Mucosa of stomach (tissue), 1 donor: Measurements from ENCODE around the gene PPM1H.

Experiments used
- H3K27me3 ChIP-seq: one replicate; pipeline ENCODE4 v1.7.0; 2013; ENCODE audit warnings: mild to moderate bottlenecking, low read length; ENCODE audit not compliant: control insufficient read depth, insufficient read depth
- H3K36me3 ChIP-seq: one replicate; pipeline ENCODE4 v1.7.0; 2013; ENCODE audit warnings: low read length; ENCODE audit not compliant: control insufficient read depth, insufficient read depth
- H3K4me1 ChIP-seq: one replicate; pipeline ENCODE4 v1.7.0; 2013; ENCODE audit warnings: mild to moderate bottlenecking, low read length; ENCODE audit not compliant: control insufficient read depth, insufficient read depth
- H3K4me3 ChIP-seq: one replicate; pipeline ENCODE4 v1.7.0; 2013; ENCODE audit warnings: low read length
- H3K9ac ChIP-seq: one replicate; pipeline ENCODE4 v1.7.0; 2013; ENCODE audit warnings: mild to moderate bottlenecking, low read length, moderate library complexity
- H3K9me3 ChIP-seq: one replicate; pipeline ENCODE4 v1.7.0; 2013; ENCODE audit warnings: mild to moderate bottlenecking, low read length, moderate library complexity; ENCODE audit not compliant: control insufficient read depth
- donor health status: Pancreatic carcinoma.

PPM1H gene

DNA sequence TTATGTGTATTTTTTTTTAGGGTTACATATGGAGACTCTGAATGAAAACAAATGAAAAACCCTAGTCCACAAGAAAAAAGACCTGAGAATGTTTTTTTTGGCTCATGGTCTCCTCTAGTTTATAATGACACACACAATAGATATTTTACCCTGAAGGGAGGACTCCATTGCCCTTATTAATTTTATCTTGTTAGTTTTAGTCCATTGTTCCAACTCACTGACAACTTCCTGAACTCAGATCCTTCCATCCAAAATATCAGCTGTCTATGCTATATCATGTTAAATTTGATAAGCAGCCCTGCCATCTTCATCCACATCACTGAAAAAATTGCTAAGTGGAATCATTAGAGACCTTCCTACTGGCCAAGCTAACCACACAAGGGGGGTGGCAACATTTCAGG lies 236.2 kb downstream of the PPM1H start:
- H3K4me3 ChIP-seq: no peak overlapping the region
- no peak overlapping the region for H3K9ac ChIP-seq
- no peaks in the 10 kb centered on the region for H3K36me3 ChIP-seq
- H3K27me3 ChIP-seq: no peaks in the 10 kb centered on the region
- H3K9me3 ChIP-seq: no peaks in the 10 kb centered on the region
- no peaks in the 10 kb centered on the region for H3K4me1 ChIP-seq

DNA sequence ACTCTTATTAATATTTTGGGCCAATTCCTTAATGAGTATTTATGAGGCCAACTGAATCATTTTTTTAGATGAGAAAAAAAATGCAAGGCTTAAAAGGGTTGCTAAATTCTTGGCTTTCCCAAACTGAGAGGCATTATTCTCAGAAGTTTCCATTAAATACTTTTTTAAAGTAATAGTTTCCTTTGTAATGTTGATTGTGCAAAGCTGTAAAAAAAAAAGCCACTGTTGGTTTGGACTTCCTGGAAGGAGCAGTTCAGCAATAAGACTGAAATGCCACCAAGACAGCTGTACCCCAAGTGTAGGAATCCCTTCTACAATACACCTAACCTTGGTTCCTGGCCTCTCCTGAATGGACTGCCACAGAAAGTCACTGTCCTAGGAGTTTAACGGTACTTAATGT lies 237.1 kb downstream of the PPM1H start:
- no peak overlapping the region for H3K4me3 ChIP-seq
- no peaks in the 10 kb centered on the region for H3K27me3 ChIP-seq
- H3K9ac ChIP-seq: no peak overlapping the region
- no peaks in the 10 kb centered on the region for H3K4me1 ChIP-seq
- no peaks in the 10 kb centered on the region for H3K9me3 ChIP-seq
- no peaks in the 10 kb centered on the region for H3K36me3 ChIP-seq

- H3K4me3 ChIP-seq: no peak overlapping the region
- H3K9ac ChIP-seq: no peak overlapping the region
- no peaks in the 10 kb centered on the region for H3K27me3 ChIP-seq
- no peaks in the 10 kb centered on the region for H3K4me1 ChIP-seq
- H3K36me3 ChIP-seq: no peaks in the 10 kb centered on the region
- no peaks in the 10 kb centered on the region for H3K9me3 ChIP-seq
These were observed 239.3 kb downstream of the PPM1H start for GRCh38 chr12:62695696-62696095.

GRCh38 chr12:62694632-62695031 lies 240.3 kb downstream of the PPM1H start:
- no peaks in the 10 kb centered on the region for H3K36me3 ChIP-seq
- H3K9ac ChIP-seq: no peak overlapping the region
- no peaks in the 10 kb centered on the region for H3K27me3 ChIP-seq
- H3K4me3 ChIP-seq: no peak overlapping the region
- H3K4me1 ChIP-seq: no peaks in the 10 kb centered on the region
- no peaks in the 10 kb centered on the region for H3K9me3 ChIP-seq

DNA sequence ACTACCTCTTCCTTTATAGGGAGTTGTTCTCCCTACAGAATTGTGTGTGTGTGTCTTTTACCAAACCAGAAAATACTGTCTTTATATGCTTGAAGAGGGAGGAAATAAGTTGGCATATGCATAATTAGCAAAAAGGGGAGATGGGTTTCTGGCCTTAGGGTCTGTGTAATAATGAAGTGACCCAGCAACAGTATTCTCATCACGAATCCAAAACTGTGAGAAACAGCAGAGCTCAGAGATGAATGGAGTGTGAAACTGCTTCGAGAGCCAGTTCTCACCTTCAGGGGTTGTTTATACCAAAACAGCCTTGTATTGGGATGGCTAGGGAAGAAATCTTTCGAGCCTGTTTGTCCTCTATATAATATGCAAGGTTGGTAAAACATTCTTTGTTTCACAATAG lies 240.8 kb downstream of the PPM1H start:
- Histone ChIP-seq H3K4me3 (no peak overlapping the region), H3K4me1 (no peaks in the 10 kb centered on the region), H3K36me3 (no peaks in the 10 kb centered on the region), H3K27me3 (no peaks in the 10 kb centered on the region), H3K9ac (no peak overlapping the region), H3K9me3 (no peaks in the 10 kb centered on the region)

- Histone ChIP-seq H3K27me3 (no peaks in the 10 kb centered on the region), H3K9ac (no peak overlapping the region), H3K4me1 (no peaks in the 10 kb centered on the region), H3K36me3 (no peaks in the 10 kb centered on the region), H3K9me3 (no peaks in the 10 kb centered on the region), H3K4me3 (no peak overlapping the region)
These were observed 241.4 kb downstream of the PPM1H start for GRCh38 chr12:62693376-62694050.

DNA sequence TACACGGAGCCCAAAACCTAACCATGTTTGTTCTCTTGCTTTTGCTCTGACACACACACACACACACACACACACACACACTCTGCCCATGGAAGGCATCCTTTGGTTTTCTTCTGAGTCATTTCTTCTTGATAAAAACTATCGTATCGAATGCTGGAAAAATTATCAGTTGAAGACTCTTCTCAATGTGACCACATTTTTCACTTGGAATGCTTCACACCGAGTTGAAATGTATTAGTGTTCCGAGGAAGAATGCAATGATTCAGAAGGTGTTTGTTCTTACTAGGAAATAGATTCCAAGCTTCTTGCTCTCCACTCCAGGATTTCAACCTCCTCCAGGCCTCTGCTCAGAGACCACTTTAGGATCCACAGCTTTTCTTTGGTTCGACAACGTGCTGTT lies 242.1 kb downstream of the PPM1H start:
- H3K9me3 ChIP-seq: no peaks in the 10 kb centered on the region
- H3K36me3 ChIP-seq: no peaks in the 10 kb centered on the region
- H3K9ac ChIP-seq: no peak overlapping the region
- no peaks in the 10 kb centered on the region for H3K27me3 ChIP-seq
- H3K4me1 ChIP-seq: no peaks in the 10 kb centered on the region
- H3K4me3 ChIP-seq: no peak overlapping the region

DNA sequence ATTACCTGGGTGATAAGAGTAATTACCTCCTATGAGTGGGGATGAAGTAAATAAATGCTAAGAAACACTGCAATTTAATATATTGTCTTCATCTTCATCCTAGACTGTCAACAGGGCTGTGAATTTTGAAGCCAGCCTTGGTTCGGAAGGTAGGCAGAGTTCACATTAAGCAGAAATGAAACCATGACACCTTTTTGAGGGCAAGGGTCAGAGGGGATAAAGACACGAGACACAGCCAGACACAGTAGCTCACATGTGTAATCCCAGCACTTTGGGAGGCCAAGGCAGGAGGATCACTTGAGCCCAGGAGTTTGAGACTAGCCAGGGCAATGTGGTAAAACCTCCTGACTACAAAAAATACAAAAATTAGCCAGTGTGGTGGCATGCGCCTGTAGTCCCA lies 243.6 kb downstream of the PPM1H start:
- no peak overlapping the region for H3K9ac ChIP-seq
- H3K4me3 ChIP-seq: no peak overlapping the region
- H3K9me3 ChIP-seq: no peaks in the 10 kb centered on the region
- no peaks in the 10 kb centered on the region for H3K36me3 ChIP-seq
- no peaks in the 10 kb centered on the region for H3K4me1 ChIP-seq
- no peaks in the 10 kb centered on the region for H3K27me3 ChIP-seq

GRCh38 chr12:62689042-62689839 lies 245.7 kb downstream of the PPM1H start:
- Histone ChIP-seq H3K36me3 (no peaks in the 10 kb centered on the region), H3K4me3 (no peak overlapping the region), H3K4me1 (no peaks in the 10 kb centered on the region), H3K9me3 (no peaks in the 10 kb centered on the region), H3K27me3 (no peaks in the 10 kb centered on the region), H3K9ac (no peak overlapping the region)

DNA sequence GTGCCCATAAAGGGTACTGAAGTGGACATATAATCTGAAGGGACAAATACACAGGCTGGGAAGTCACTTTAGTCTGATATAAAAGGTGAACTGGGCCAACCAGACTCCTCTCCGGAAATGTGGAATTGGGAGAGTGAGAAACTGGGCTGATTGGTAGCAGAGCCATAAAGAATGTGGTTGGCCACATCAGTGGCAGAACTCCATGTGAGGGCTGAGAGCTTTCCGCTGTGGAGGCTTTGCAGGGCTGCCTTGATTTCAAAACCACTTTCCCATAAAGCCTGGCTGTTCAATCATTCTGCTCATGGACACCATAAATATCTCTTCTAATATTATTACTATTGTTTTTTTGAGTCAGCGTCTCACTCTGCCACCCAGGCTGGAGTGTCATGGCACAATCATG lies 248.0 kb downstream of the PPM1H start:
- no peaks in the 10 kb centered on the region for H3K27me3 ChIP-seq
- no peak overlapping the region for H3K9ac ChIP-seq
- no peaks in the 10 kb centered on the region for H3K36me3 ChIP-seq
- no peak overlapping the region for H3K4me3 ChIP-seq
- no peaks in the 10 kb centered on the region for H3K4me1 ChIP-seq
- no peaks in the 10 kb centered on the region for H3K9me3 ChIP-seq

DNA sequence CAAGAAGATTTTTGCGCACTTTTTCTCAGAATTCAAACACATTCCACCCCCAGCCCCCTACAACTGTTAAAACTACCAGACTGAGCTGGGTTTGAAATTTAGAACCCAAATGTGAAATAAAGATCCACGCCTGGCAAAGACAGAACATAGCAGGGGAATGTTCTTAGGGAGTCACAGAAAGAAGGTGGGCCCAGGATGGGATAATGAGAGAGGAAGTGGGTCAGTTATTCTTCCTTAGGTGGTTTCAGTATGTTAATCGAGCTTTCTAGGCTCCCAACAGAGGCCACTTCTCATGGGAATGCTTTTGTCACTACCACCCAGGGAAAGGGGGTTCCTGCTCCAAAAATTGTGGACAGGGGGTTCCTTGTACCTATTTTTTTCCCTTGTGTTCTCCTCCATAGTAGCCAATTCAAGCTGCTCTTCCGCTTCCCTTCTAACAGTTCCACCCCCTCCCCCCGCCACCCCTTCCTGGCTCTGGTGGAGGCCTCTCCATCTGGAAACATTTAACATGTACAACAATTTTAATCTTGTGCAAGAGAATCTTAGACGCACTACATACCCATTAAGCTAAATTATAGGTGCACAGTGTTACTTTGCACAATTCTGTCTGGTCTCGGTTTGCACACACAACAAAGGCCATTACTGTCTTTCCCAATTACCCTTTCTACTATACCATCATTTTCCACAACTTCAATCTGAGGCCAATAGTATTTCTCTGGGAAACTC lies 250.2 kb downstream of the PPM1H start:
- H3K9ac ChIP-seq: no peak overlapping the region
- H3K27me3 ChIP-seq: no peaks in the 10 kb centered on the region
- H3K4me1 ChIP-seq: no peaks in the 10 kb centered on the region
- H3K9me3 ChIP-seq: no peaks in the 10 kb centered on the region
- no peaks in the 10 kb centered on the region for H3K36me3 ChIP-seq
- no peak overlapping the region for H3K4me3 ChIP-seq
